GM21390 (cell line): ENCODE data around the gene CCL1.
"Not testable (repeated sequence)": the region's sequence is repeated elsewhere in the genome, so short reads cannot be mapped to it uniquely, and the experiment has no call there.

ENCODE experiments used
- ATAC-seq: cut with Tn5 transposase; IDR thresholded peaks from one replicate; pipeline ENCODE4 v1.9.1; 2021; ENCODE audit not compliant: unreplicated experiment

Gene CCL1

GRCh38 chr17:34360601-34361270 is 2.3 kb downstream of the CCL1 start:
- ATAC-seq = no peak

- ATAC-seq = no peak
Measured at GRCh38 chr17:34358631-34359030, 4.4 kb downstream of the CCL1 start.

GRCh38 chr17:34357398-34357797 is 5.6 kb downstream of the CCL1 start:
- ATAC-seq = no peak

GRCh38 chr17:34356194-34356593 is 6.8 kb downstream of the CCL1 start, which contains the start of gene CCL13:
Gene CCL13, plus strand, starts transcription at chr17:34356480. Its CDS starts 47 bp downstream, at chr17:34356527.
- ATAC-seq = no peak

- ATAC-seq = no peak
Measured at GRCh38 chr17:34354637-34355036, 8.4 kb downstream of the CCL1 start.

- no peak for ATAC-seq
Measured at GRCh38 chr17:34352191-34352590, 10.8 kb downstream of the CCL1 start.

- ATAC-seq = no peak
Measured at GRCh38 chr17:34351096-34351495, 11.9 kb downstream of the CCL1 start.

- no peak for ATAC-seq
Measured at GRCh38 chr17:34349751-34350150, 13.3 kb downstream of the CCL1 start.

- no peak for ATAC-seq
Measured at GRCh38 chr17:34347063-34347462, 16.0 kb downstream of the CCL1 start.

- ATAC-seq = no peak
Measured at GRCh38 chr17:34341916-34342315, 21.1 kb downstream of the CCL1 start.

GRCh38 chr17:34339138-34339770 is 23.8 kb downstream of the CCL1 start:
- no peak for ATAC-seq

GRCh38 chr17:34337701-34338100 is 25.3 kb downstream of the CCL1 start:
- ATAC-seq = no peak

- ATAC-seq = not testable (repeated sequence)
Measured at GRCh38 chr17:34327580-34327979, 35.5 kb downstream of the CCL1 start.

GRCh38 chr17:34321964-34322363 is 41.1 kb downstream of the CCL1 start:
- no peak for ATAC-seq

- ATAC-seq = no peak
Measured at GRCh38 chr17:34319039-34319483, 44.0 kb downstream of the CCL1 start, which contains the start of gene CCL8. Gene CCL8, plus strand, starts transcription at chr17:34319435. Its CDS starts 67 bp downstream, at chr17:34319502.

GRCh38 chr17:34318474-34318873 is 44.6 kb downstream of the CCL1 start:
- ATAC-seq = no peak

GRCh38 chr17:34314279-34314678 is 48.8 kb downstream of the CCL1 start:
- ATAC-seq = no peak

- no peak for ATAC-seq
Measured at GRCh38 chr17:34313164-34313563, 49.9 kb downstream of the CCL1 start.

GRCh38 chr17:34312080-34312479 is 51.0 kb downstream of the CCL1 start:
- ATAC-seq = no peak

GRCh38 chr17:34311291-34311690 is 51.7 kb downstream of the CCL1 start:
- no peak for ATAC-seq
